Omental fat pad (tissue), 4 donors: ENCODE data around the gene ENGASE. TPM values are rescaled to one million over a fixed set of nuclear protein-coding genes. Genes with fewer than 3 reads are reported as not detected.

ENCODE experiments used
- ATAC-seq: fragments of 150-250 bp; one replicate; pipeline ENCODE4 v1.9.1; 2016; ENCODE audit warnings: mild to moderate bottlenecking, moderate library complexity; ENCODE audit not compliant: low FRiP score
- DNase-seq: peaks from one replicate; pipeline ENCODE4 v3.0.0-alpha.2; 2019; ENCODE audit warnings: low spot score
- total RNA-seq, 4 donors: library from RNA; depleted of rRNA; stranded (reverse); fragments of >200 nt; gene quantifications; one replicate each; pipeline ENCODE4 v1.1.0, GENCODE V29; 2016
- TF ChIP-seq, protein P1 (sequence below), 3 donors: fragments of 450-650 bp; IDR thresholded peaks; one replicate each; pipeline ENCODE4 v1.5.1; 2016 to 2017; ENCODE audit warnings: antibody characterized with exemption in 3 of 3, mild to moderate bottlenecking in 3 of 3, moderate library complexity in 2 of 3

Gene ENGASE
- total RNA-seq, 4 donors from 2014 or later, result 12.2 to 52.3 (median 22.2) TPM

DNA sequence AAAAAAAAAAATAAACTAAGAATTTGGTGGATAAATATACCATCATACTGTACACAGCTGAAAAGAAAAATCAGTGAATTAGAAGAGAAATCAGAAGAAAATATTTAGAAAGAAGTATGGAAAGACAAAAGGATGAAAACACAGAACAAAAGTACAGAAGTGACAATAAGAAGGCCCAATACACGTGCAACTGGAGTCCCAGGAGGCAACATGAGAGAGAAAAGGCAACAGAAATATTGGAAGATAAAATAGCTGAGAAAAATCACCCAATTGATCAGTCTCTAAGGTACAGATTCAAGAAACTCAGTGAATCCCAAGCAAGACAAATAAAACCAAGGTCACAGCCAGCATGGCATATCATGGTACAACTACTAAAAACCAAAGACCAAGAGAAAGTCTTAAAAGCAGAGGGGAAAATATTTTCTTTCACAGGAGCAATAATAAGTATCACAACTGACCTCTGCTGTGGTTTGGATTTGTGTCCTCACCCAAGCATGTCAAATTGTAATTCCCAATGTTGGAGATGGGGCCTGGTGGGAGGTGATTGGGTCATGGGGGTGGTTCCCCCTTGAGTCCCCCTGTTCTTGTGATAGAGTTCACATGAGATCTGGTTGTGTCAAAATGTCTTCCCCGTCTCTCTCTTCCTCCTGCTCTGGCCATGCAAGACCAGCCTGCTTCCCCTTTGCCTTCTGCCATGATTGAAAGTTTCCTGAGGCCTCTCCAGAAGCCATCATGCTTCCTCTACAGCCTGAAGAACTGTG is 20.2 kb upstream of the ENGASE start:
- TF ChIP-seq, protein P1, sequence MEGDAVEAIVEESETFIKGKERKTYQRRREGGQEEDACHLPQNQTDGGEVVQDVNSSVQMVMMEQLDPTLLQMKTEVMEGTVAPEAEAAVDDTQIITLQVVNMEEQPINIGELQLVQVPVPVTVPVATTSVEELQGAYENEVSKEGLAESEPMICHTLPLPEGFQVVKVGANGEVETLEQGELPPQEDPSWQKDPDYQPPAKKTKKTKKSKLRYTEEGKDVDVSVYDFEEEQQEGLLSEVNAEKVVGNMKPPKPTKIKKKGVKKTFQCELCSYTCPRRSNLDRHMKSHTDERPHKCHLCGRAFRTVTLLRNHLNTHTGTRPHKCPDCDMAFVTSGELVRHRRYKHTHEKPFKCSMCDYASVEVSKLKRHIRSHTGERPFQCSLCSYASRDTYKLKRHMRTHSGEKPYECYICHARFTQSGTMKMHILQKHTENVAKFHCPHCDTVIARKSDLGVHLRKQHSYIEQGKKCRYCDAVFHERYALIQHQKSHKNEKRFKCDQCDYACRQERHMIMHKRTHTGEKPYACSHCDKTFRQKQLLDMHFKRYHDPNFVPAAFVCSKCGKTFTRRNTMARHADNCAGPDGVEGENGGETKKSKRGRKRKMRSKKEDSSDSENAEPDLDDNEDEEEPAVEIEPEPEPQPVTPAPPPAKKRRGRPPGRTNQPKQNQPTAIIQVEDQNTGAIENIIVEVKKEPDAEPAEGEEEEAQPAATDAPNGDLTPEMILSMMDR (IDR thresholded peaks at IDR 0.05), result no peak
- DNase-seq (no peak), ATAC-seq (no peak)

DNA sequence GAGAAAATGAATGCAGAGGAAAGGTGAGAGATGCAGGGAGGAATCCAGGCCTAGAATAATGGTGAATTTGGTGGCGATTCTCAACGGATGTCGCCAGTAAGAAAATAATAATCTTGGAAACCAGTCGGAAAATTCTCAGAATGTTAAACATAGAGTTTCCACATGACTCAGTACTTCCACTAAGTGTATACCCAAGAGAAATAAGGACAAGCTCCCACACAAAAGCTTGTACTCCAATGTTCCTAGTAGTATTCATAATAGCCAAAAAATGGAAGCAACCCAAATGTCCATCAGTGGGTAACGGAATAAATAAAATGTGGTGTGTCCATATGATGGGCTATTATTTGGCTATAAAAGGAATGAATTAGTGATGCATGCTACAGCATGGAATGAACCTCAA is 19.4 kb upstream of the ENGASE start:
- TF ChIP-seq, protein P1 (IDR thresholded peaks at IDR 0.05), result no peak
- DNase-seq (no peak), ATAC-seq (no peak)

- DNase-seq, result peak; percentile 21
- TF ChIP-seq, protein P1 (IDR thresholded peaks at IDR 0.05), result no peak
- ATAC-seq, result no peak
Observed at GRCh38 chr17:79057737-79058385, 16.8 kb upstream of the ENGASE start.

GRCh38 chr17:79062691-79063090 is 11.9 kb upstream of the ENGASE start:
- DNase-seq, result peak; percentile 21
- no peak for ATAC-seq
- TF ChIP-seq, protein P1 (IDR thresholded peaks at IDR 0.05), result no peak

- TF ChIP-seq, protein P1 (IDR thresholded peaks at IDR 0.05), result no peak
- DNase-seq, result no peak
- no peak for ATAC-seq
Observed at GRCh38 chr17:79064026-79064425, 10.6 kb upstream of the ENGASE start.

DNA sequence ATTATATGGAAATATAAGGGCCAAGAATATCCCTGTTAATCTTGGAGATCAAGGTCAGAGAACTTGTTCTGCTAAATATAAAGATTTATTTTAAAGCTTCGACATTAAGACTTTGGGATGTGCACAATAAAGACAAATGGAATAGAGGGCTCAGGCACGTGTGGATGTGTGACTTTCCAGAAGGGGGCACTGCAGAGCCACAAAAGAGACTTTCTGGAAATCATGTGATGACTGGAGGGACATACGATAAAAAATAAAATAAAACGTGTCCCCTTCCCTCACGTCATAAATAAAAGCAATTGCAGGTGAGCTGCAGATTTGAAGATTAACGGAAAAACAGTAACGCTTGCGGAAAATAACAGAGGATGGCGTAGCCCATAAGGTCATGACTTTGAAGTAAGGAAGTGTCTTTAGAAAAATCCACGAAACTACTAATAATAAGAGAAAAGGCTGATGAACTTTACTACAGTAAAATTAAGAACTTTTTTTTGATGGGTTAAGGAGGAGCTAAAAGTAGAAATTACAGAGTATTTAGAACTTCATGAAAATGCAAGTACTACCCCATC is 9.4 kb upstream of the ENGASE start:
- DNase-seq (no peak), ATAC-seq (no peak)
- TF ChIP-seq, protein P1 (IDR thresholded peaks at IDR 0.05), result peak in 1 of 3 donors; percentile 23
